ENCODE measurements around the gene LBX1. TPM values are rescaled to one million over a fixed set of nuclear protein-coding genes. Genes with fewer than 3 reads are reported as not detected.

LBX1 gene, protein sequence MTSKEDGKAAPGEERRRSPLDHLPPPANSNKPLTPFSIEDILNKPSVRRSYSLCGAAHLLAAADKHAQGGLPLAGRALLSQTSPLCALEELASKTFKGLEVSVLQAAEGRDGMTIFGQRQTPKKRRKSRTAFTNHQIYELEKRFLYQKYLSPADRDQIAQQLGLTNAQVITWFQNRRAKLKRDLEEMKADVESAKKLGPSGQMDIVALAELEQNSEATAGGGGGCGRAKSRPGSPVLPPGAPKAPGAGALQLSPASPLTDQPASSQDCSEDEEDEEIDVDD
- total RNA-seq, result not detected in 2 replicates

DNA sequence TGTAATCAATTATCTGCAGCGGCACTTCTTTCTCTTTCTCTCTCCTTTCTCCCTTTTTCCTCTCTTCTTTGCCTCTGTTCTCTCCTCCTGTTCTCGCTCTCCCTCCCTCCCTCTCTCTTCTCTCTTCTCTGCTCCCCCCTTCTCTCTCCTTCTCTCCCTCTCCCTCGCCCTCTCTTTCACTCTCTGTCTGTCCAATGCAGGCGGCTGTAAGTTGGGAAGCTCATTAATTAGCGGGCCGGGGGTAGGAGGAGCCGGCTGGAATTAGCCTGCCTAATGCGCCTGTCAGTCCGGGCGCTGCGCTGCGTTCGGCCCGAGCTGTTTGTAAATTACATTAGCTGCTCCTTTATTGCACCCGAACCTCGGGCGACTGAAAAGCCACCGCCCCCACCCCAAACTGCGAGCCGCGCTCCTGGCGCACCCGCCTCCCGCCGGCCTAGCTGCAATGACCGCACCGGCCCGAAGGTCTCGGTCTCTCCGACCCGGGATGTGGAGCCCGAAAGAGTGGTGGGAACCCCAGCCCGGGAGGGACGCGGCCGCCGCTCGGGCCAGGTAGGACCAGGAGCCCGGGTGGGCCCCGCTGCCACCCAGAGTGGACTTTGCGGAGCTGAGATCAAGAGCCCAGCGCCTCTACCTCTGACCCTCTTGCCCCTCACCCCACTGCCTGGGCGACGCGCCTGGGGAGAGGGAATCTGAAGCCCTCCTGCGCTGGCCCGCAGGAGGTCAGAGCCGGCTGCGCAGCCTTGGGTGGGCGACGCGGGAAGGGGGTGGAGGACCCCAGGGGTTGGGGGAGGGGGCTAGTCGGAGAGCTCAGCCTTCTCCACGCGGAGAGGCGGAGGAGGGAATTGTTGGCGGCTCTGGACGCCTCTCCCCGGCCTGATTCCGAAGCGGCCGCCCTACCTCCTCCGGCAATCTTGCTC, at the start of gene LBX1:
Gene LBX1 (minus strand): TSS at position 198 of the 917 bp plus-strand sequence. CDS start 648 bp downstream, outside the sequence.

Other genes with a start within 250 kb of the LBX1 start
- 58.3 and 76.3 TPM in 2 replicates for gene MRPL43, start 242.0 kb downstream of the LBX1 start, total RNA-seq
- 7.0 and 9.9 TPM in 2 replicates for gene TWNK, start 241.9 kb downstream of the LBX1 start, total RNA-seq
- 68.6 and 89.0 TPM in 2 replicates for gene LZTS2, start 229.7 kb downstream of the LBX1 start, total RNA-seq
- 0.06 and 1.4 TPM in 2 replicates for gene PDZD7, start 198.3 kb downstream of the LBX1 start, total RNA-seq
- gene SFXN3, start 198.2 kb downstream of the LBX1 start, total RNA-seq, result 26.9 and 32.9 TPM in 2 replicates
- gene KAZALD1, start 167.5 kb downstream of the LBX1 start, total RNA-seq, result 23.5 and 25.0 TPM in 2 replicates
- not detected in 2 replicates for gene TLX1, start 98.2 kb downstream of the LBX1 start, total RNA-seq
- gene BTRC, start 124.7 kb upstream of the LBX1 start, total RNA-seq, result 8.7 and 14.1 TPM in 2 replicates